Activated CD8-positive, alpha-beta memory T cell treated with anti-CD3 and anti-CD28 coated beads, Interleukin-2, amount 50 U/mL, for 1 hour (primary cell): ENCODE measurements around the gene RNU7-1.

ENCODE experiments used
- DNase-seq: peaks from one replicate; pipeline ENCODE4 v3.0.0-alpha.2; 2020; ENCODE audit errors: extremely low read depth

Gene RNU7-1

GRCh38 chr12:6953442-6954315 lies 10.1 kb downstream of the RNU7-1 start:
- peak; percentile 75 for DNase-seq

DNA sequence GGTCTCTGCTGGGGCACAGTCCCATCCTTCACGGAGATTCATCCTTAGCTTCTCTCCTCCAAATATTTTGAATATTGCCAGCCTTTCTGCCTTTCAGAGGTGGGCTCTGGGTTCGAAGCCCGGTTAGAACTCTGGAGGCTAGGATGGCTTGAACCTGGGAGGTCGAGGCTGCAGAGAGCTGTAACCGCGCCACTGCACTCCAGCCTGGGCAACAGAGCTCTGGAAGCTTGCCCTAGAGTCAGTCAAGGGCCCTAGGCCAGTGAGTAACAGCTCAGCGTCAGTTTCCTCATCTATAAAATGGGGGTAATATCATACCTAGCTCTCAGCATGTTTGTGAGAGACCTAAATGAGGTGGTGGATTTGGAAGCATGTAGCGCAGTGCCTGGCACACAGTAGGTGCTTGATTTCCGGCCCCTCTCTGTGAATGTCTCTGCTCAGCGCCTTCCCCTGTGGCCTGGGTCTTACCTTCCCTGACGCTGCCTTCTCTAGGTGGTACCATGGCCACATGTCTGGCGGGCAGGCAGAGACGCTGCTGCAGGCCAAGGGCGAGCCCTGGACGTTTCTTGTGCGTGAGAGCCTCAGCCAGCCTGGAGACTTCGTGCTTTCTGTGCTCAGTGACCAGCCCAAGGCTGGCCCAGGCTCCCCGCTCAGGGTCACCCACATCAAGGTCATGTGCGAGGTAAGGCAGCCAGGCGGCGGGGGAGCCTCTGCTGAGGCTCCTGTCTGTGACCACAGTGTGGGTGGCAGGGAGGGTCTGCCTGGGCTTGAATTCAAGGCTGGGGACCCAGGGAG lies 10.9 kb downstream of the RNU7-1 start:
- no peak for DNase-seq

- no peak for DNase-seq
These were observed 11.7 kb downstream of the RNU7-1 start for GRCh38 chr12:6955108-6956020.

GRCh38 chr12:6956021-6956727 lies 12.6 kb downstream of the RNU7-1 start:
- no peak for DNase-seq

GRCh38 chr12:6957151-6957701 lies 13.6 kb downstream of the RNU7-1 start:
- no peak for DNase-seq

GRCh38 chr12:6957741-6958608 lies 14.4 kb downstream of the RNU7-1 start:
- no peak for DNase-seq

DNA sequence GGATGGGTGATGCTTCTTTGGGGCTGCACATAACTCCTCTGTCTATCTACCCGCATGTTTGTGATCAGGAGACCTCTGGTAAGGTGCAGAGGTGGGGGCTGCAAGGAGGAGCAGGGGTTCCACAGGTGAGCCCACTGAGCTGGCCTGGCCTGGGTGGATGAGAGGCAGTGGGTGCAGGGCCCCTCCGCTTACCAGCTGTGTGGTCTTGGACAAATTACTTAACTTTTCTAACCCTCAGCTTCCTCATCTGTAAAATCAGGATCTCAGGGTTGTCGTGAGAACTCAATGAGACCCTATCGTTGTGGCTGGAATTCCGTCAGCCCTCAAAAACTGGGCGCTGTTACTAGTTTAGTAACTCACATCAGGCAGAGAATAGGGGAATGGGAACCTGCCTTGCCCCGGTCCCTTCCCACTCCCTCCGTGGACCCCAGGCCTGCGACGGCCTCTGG lies 15.0 kb downstream of the RNU7-1 start:
- DNase-seq, result no peak

DNA sequence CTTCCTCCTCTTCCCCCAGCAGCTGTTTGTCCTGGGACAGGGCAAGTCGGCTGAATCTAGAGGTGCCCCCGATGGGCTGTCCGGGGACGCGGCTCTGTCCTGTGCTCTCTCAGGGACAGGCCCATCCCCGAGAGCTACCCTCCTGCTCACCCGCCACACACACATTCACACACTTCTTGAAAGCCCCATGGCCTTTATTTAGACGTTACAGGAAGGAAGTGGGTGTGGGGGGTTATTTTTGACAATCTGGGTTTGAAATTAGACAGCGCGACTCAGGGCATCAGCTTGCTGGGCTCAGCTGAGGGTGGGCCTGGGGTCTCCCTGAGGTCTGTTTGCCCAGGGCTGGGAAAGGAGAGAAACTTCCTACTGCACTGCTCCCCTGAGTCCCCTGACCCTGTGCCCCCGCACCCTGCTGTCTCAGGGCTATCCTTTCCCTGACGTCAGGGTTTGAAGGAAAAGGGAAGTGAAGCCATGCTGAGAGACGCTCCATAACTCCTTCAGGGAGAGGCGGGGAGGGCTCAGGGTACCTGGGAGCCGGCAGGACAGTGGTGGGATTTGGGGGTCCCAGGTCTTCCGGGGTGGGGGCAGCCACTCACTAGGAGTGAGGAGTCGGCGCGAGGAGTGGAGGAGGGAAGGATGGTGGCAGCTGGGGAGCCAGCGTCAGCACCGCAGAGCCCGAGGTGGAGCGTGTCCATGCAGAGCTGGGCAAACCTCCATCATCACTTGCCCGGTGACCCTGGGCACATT lies 15.6 kb downstream of the RNU7-1 start:
- no peak for DNase-seq

- DNase-seq, result no peak
These were observed 16.4 kb downstream of the RNU7-1 start for GRCh38 chr12:6959805-6960592.

DNA sequence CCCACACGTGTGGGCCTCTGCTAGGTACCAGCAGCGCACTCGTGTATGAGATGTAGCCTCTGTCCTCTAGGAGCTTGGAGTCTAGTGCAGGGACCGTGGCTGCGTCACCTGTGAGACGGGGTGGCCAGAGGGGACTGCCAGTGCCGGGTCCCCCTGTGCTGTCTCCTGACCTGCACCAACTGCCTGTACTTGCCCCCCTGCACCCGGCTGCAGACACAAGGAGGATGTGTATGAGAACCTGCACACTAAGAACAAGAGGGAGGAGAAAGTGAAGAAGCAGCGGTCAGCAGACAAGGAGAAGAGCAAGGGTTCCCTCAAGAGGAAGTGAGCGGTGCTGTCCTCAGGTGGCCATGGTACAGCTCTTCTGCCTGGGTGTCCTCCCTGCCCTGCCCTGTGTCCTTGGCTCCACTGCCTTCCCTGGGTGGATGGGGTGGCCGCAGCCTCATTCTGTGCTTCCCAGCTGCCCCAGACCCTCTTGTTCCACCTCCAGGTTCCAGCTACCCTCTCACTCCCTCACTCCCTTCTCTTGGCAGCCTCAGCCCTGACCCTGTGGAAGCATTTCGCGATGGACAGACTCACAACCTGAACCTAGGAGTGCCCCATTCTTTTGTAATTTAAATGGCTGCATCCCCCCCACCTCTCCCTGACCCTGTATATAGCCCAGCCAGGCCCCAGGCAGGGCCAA lies 17.1 kb downstream of the RNU7-1 start:
- DNase-seq, result no peak

DNA sequence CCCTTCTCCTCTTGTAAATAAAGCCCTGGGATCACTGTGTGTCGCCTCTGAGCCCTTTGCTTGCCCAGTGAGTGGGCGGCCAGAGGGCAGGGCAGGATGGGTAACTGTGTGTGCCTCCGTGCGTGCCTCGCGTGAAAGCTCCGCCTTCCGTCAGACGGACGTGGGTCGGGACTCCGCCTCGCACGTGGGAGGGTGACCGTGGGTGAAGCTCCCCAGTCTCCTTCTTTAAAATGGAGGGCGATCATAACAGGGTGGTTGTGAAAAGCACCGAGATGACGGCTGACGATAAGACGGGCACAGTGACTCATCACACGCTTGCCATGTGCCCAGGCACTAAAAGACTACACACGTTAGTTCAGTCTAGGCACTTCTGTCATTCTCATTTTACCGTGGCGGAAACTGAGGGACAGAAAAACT lies 17.7 kb downstream of the RNU7-1 start:
- DNase-seq, result peak; percentile 86

- DNase-seq, result no peak
These were observed 18.2 kb downstream of the RNU7-1 start for GRCh38 chr12:6961695-6962284.

- no peak for DNase-seq
These were observed 18.8 kb downstream of the RNU7-1 start for GRCh38 chr12:6962285-6963015.

DNA sequence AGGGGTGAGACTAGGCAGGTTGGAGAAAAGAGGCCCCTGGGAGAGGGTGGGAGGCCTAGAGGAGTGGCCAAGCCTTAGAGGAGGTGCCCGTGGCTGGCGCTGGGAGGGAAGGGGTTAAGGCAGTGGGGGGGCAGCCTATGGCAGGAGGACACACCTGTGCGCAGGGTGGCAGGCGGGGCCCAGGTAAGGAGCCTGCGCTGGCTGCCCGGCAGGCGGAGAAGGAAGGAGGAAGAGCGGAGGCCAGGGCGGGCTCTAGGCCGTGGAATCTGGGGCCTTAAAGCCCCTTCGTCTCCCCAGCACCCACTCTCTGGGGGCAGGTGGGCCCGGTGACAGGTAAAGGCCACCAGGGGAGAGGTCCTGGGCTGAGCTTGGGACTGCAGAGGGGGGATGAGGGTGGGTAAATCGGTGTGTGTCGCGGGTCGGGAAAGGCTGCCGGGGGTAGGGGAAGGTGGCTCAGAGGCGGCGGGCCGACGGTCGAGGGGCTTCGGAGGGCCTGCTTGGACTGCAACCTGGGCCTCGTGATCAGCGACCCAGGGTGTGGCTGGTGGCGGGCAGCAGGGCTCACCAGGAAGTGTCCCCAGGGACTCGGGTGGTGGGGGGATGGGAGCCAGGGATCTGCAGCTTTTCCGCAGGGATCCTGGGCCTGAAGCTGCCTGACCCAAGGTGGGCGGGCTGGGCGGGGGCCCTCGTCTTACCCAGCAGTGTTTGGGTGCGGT lies 19.6 kb downstream of the RNU7-1 start:
- DNase-seq, result no peak

DNA sequence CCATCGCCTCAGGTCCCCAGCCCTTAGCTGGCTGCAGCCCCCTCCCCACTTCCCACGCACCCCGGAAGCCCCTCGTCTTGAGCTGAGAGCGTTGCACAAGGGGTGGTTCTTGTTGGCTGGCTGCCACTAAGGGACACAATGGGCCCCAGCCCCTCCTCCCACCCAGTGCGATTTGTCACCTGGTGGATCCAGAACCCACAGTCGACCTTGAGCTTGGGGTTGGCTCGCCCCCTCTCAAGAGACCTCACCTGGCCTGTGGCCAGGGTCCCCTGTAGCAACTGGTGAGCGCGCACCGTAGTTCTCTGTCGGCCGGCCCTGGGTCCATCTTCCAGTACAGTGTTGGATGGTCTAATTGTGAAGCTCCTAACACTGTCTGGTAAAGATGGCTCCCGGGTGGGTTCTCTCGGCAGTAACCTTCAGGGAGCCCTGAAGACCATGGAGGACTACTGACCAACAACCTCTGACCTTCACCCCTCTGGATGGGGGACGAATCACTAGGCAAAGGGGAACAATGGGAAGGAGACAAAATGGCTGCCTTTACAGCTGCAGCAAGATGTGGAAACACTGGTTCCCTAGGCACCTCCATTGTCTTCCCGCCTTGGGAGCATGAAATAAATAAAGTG lies 20.3 kb downstream of the RNU7-1 start:
- DNase-seq, result no peak
